GM18868 (cell line): Measurements from ENCODE around the gene ARHGAP29.

Source experiments
- ATAC-seq: cut with Tn5 transposase; IDR thresholded peaks from one replicate; pipeline ENCODE4 v1.9.1; 2021; ENCODE audit warnings: mild to moderate bottlenecking, moderate library complexity; ENCODE audit not compliant: unreplicated experiment

The ARHGAP29 gene

DNA sequence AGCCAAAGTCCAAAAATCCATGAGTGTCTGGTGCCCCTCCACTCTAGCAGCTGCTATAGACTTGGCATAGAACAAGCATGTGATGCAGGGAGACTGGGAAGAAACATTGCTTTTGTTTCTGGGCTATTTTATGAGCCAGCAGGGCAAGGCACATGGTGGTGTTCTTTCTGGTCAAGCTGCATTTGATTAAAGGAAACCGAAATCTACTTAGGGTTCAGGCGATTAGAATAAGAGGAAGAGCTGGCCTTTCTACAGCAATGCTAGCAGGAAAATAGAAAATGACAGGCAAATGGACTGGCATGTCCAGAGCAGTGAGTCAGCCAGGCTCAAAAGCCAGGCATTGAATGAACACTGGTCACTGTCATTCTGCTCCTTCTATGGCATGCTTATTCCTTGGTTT, 28.5 kb upstream of the ARHGAP29 start:
- no peak for ATAC-seq

DNA sequence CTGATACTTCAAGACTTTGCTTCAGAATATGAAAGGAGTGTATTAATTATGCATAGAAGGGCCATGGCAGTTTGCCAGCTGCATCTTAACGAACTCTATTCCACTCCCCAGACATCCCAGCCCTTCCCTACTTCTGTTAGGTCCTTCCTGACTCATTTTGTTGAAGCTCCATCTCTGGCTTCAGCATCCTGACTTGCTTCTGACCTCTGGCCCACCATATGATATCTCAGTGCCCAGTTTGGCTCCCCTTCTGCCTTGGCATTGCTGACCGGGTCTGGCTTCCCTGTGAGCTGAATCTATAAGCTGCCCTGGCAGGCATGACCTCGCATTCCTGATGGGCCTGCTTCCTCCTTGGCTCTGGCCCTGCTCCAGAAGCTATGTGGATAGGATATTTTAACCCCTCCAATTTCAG, 27.6 kb upstream of the ARHGAP29 start:
- ATAC-seq = no peak

DNA sequence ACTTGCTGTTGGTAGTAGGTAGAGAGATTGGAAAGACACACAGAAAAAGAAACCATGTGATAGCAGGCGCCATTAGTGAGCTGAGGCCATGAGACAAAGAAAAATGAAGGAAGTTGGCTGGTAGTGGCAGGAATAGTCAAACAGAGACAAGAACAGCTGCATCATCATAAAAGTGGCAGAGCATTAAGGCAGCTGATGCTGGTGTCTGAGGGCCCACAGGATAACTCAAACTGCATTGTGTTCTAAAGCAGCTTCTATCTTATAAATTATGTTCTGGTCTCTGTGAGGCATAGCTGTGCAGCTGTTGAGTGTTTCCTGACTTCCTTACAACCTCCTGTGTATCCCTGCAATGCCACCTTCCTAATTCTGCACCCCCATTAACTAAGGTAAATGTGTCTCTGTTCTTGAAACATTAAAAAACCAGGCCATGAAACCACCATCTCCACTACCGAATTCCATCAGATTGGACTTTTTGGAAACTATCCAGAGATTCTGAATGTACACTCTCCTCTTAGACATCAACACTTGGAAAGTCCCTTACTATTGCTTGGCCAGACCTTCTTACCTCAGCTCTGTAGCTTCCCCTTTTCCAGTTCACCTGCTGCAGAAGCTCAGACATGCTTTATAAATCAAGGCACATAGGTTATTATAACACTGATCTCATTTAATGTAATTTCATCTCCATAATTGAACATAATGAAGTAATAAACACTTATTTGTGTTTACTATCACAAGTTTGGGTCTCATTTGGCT, 23.4 kb upstream of the ARHGAP29 start:
- ATAC-seq = peak; percentile 73

DNA sequence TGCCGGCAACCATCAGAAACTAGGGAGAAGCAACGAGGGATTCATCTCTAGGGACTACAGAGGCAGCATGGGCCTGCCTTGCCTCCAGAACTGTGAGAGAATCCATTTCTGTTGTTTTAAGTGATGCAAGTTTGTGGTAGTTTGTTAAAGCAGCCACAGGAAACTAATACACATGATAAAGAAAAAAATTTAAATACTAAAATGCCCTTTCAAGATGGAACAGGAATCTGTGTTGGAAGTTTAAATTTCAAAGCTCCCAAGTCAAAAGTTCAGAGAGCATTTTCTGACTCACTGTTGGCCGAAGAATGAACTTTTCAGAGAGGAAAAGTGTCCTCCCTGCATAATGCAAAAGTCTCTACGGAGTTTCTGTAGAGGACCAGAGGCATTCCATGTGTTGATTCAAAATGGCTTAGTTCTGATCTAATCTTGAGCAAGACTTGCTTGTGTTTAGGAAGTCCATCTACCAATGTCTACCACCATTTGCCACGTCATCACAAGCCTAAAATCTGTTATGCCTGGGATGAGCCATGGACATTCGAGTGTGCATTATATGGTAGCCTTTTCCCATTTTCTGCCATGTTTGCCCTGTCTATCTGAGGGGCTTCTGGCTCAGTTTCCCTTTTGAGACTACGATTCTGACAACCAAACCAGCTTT, 22.4 kb upstream of the ARHGAP29 start:
- ATAC-seq = no peak

DNA sequence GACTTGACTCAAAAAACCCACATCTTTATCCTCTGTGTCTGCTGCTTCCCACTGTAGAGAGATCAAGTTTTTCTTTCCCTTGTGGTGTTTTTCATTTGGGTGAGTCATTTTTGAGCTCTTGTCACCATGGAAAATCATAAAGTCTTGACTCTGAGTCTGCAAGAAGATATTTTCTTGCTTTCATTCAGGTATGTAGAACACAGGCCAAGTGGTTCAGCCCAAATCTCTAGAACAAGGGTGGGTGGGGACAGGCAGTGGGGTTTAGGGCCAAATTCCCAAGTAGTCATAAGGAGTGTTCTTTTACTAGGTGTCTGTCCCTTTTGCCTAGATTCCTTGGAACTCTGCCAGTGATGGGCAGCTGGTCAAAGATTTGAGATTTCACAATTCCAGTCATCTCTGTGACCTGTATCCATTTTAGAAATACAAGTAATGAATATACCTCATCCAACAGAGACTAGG, 21.5 kb upstream of the ARHGAP29 start:
- ATAC-seq = no peak

DNA sequence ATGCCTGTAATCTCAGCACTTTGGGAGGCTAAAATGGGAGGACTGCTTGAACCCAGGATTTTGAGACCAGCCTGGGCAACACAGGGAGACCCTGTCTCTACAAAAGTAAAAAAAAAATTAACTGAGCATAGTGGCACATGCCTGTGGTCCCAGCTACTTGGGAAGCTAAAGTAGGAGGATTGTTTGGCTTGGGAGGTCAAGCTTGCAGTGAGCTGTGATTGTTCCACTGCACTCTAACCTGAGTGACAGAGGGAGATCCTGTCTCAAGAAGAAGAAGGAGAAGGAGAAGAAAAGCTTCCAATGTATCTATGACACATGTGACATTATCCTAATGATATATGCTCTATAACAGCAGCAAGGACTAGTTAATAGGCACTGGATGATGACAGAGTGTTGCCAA, 20.1 kb upstream of the ARHGAP29 start:
- ATAC-seq = no peak

DNA sequence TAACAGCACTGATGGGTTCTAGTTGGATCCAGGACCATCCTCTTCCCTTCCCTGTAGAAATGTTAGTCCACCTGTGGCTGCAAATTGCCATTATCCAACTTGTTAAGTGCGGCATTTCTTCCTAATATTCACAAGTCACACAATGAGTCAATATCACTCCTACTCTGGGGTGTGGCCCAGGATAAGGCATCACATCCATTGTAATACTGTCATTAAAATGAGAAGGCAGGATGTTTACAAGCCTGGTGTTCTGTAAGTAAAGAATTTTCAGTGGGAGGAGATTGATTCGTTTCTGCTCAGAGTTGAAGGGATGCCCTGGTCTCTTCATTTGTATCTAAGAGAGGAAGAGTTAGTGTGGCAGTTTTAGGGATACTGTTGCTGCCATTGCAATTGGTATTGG, 18.1 kb upstream of the ARHGAP29 start:
- ATAC-seq = no peak

DNA sequence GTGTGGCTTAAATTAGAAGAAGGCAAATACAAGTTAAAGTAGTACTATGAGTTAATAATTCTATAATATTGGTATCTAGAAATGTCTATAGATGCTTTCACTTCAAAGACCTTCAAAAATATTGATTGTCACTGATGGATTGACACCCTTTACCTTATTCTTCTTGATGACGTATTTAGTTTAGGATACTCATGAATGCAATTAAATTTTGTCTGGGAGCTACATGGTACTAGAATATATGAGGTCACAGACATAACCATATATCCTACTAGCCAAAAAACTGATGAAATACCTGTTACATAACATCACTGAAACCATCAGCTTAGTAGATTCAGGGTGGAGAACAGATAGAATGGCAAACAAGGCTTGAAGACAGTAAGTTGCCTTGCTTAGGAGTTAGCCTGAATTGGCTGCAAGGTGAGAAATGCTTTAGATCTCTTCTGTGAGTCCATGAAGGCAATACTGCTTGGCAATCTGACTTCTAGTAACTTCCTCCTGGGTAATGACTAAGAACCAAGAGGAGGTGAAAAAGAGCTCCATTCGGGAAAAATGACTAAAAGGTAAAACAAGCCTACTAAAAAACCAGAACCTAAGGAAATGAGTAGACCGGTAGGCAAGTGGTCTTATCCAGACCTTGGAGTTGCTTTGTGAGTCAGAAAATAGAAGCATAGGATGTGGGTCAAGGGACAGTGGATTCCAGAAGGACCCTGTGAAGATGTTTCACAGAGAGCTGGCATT, 16.9 kb upstream of the ARHGAP29 start:
- ATAC-seq = no peak

DNA sequence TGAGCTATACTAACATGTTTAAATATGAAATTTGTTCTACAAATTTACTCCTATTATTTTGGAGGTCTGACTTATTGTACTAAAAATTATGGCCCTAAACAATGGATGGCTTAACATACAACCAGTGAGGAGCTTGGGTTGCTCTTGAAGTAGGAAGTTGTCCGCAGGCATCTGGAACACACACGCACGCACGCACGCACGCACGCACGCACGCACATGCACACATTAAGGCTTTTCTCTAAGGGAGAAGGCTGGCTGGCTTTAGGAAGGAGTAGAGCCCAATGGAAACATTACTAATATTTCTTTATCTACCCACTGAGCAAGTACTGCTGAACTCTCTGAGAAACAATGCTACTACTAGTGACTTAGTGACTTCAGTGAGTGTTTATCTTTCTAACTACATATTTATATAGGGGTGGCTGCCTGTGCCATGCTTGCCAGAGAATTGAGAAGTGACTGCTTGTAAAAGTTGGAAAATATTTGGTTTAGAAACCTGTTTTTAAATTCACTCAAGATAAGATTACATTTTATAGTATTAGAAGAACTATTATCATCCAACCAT, 16.2 kb upstream of the ARHGAP29 start:
- no peak for ATAC-seq

DNA sequence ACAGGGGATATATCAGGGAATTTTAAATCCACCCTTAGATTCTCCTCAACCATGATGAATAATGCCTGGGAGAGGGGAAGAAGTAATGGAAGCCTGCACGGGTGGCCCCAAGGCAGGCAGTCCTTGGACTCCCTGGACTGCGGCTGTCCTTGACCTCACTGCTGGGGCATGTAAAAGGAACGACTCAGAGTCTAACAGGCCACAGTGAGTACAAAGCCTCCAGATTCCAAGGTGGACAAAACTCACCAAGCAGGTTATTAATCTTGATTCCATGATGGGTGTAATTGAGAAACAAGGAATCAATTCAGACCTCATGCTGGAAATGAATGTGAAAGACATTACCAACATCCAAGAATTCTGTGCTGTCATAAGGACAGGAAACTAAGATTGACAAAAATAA, 13.0 kb upstream of the ARHGAP29 start:
- no peak for ATAC-seq

DNA sequence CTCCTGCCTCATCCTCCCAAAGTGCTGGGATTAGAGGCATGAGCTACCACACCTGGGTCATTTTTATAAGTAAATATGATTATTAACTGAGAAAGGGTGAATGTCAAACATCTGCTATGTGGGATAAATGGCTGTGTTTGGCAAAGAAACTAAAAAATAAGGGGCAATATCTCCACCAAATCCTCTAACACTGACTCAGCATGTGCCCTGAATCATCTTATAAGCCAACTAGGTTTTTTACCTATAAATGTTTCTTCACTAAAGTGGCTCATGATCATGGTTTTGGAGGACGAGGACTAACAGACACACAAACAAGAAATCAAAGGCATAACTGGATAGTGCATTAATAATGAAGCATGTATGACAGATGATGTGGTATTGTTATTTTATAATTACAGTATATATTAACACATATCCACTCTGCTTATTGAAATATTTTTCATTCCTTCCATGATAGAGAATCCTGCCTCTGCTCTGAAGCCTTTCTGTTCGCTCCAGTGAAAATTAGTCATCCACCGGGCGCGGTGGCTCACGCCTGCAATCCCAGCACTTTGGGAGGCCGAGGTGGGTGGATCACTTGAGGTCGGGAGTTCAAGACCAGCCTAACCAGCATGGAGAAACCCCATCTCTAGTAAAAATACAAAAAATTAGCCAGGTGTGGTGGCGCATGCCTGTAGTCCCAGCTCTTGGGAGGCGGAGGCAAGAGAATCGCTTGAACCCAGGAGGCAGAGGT, 11.7 kb upstream of the ARHGAP29 start:
- no peak for ATAC-seq

DNA sequence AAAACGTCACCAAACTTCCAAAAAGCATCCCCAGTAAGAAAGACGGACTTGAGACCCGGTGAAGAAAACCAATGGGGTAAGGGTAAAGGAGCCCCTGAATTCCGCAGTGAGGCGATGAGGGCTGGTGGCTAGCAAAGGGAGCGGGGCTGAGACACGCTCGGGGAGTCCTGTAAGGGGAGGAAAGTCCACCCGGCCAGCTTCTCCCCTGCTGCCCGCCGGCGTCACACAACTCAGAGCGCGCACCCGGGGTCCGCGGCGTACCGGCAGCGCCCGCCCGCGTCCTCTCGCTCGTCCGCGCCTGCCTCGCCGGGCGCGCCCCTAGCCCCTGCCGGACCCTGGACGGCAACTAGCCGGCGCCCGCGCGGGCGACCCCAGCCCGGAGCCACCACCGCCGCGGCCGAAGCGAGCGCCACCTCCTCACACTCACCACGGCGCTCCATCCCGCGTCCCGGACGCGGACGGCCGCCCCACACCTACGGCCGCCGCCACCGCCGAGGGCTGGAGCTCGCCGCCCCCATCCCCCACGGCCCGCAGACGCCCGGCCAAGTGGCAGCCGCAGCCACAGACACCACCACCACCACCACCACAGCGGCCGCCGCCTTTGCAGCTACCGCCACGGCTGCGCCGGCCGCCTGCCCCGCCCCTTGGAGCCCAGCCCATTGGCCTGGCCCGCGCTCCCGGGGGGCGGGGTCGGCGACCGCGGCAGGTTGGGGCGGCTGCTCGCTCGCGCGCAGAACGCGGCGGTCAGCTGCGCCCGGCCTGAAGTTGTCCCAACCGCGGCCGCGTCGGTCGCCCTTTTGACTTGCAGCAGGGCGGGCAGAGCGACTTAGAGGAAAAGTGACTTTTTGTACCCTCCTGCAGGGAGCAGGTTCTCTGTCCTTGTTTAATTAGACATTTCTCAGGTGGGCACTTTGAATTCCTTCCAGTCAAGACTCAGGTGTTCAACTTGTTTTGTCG, 10.0 kb upstream of the ARHGAP29 start:
- peak; percentile 79 for ATAC-seq

DNA sequence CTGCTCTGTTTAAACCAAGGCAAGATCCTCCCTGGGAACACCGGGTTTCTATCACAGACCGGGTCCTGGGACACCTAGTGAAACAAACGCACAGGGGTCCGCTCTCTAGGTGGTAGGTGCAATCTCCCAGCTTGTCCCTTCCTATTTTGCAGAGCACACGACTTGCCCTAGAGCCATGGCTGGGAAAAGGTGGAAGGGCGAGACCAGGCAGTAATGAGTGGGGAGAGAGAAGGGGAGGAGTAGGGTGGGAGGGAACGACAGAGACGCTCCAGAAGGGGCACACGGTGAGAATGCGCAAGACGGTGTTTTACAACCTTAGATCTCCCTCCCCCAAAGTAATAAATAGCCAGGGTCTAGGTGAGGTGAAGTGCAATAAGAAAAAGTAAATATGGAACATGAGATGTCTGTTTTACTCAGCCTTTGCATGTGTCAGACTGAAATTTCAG, 9.3 kb upstream of the ARHGAP29 start:
- ATAC-seq = peak; percentile 8

DNA sequence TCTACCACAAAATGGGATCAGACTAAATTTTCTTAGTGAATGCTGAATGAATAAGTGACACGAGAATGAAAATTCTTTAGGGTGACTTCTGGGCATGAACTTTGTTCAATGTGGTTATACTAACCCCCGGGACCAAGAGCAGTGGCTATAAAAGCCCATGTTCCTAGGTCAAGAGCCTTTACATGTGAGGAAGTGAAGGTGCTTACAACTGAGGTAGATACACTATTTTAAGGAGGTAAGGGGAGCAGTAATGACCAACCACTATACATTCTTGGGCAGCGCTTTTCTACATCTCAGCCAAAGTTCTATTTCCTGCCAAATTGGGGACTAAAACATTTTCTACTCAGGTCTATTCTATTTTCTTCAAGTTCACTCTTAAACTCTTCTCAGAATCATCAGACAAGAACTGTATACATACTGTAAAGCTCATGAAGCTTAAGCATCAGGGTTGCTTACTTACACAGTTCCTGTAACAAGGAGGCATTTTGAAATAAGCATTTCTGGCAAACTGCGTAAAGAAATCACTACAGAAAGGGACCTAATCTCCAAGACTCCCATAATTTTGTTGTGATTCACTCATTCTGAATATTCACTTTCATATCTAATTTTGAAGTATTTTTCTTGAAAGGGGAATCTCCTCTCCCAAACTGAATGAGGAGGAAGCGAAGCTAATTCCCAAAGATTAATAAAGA, 8.5 kb upstream of the ARHGAP29 start:
- ATAC-seq = no peak

DNA sequence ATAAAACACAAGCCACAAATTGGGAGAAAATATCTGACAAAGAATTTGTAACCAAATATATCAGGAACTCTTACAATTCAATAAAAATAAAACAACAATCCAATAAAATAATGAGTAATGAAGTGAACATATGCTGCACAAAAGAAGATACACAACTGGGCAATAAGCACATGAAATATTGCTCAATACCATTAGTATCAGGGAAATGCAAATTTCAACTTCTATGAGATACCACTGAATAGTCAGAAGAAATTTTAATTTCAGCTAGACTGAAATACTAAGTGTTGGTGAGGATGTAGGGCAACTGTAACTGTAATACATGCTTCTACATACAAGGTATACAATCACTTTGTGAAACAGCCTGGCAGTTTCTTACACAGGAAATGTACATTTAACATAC, 7.4 kb upstream of the ARHGAP29 start:
- no peak for ATAC-seq

DNA sequence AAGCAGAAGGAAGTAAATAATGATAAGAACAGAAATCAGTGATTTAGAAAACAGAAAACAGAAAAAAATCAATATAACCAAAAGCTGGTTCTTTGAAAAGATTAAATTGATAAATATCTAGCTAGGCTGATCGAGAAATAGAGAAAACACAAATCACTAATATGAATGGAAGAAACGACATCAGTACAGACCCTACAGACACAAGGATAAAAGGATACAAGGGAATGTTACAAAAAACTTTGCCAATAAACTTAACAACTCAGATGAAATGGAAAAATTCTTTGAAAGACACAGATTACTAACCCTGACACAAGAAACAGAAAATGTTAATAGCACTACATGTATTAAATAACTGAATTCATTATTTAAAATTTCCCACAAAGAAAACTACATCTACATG, 6.3 kb upstream of the ARHGAP29 start:
- ATAC-seq = no peak

DNA sequence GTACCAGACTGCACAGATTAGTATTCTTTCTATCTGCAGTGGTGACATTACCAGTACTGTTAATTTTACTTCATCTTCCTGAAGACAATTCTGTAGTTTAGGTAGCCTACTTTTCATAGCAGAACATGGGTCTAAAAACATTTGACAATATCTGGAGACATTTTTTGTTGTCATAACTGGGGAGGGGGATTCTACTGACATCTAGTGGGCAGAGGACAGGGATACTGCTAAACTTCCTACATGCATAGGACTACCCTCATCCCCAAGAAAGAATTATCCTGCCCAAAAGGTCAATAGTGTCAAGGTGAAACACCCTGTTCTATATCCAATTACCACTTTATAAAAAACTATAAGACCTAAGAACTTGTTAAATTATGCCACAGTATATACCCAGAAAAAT, 3.4 kb upstream of the ARHGAP29 start:
- ATAC-seq = no peak

DNA sequence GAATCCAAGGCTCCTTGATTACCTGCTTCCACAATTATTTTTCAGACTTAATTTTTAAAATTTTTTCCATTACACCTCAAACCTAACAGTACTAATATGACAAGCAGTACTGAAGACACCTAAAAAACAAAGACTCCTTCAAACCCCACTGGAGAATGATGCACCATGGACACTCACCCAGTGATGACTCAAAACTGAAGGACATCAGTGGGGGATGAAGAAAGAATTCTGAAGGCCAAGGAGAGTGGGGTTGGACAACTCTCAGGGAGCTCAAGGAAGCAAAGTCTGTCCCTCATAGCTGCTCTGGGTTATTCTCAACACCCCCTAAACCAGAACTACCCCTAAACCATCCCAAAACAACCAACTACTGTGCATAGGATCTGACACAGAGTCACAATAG, 2.4 kb upstream of the ARHGAP29 start:
- no peak for ATAC-seq

DNA sequence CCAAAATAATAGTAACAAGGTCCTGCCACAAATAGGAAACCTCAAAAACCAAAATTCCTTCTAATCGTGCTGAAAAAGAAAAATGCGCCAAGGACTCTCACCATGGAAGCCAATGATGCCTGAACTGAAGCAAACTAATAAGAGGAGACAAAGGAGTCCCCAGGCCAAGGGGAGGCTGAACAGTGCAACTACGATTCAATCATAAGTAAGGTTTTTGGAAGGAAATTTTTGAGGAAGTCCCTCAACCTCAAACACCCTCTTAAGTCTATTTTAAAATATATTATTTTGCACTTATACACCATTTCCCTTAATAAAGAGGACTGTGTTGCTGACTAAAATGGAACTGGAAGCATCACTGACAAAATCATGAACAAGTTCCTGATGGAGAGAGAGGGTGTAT, 1.7 kb upstream of the ARHGAP29 start:
- no peak for ATAC-seq
